GM18498 (cell line): ENCODE measurements around the gene KRTAP10-12.
"Not testable (repeated sequence)": the region's sequence is repeated elsewhere in the genome, so short reads cannot be mapped to it uniquely, and the experiment has no call there.

ENCODE experiments used
- ATAC-seq: cut with Tn5 transposase; IDR thresholded peaks from one replicate; pipeline ENCODE4 v1.9.1; 2021; ENCODE audit warnings: mild to moderate bottlenecking, moderate library complexity; ENCODE audit not compliant: unreplicated experiment

KRTAP10-12 gene

GRCh38 chr21:44667612-44668011, 29.4 kb upstream of the KRTAP10-12 start:
- no peak for ATAC-seq

- no peak for ATAC-seq
These were observed 26.1 kb upstream of the KRTAP10-12 start for GRCh38 chr21:44670642-44671432.

DNA sequence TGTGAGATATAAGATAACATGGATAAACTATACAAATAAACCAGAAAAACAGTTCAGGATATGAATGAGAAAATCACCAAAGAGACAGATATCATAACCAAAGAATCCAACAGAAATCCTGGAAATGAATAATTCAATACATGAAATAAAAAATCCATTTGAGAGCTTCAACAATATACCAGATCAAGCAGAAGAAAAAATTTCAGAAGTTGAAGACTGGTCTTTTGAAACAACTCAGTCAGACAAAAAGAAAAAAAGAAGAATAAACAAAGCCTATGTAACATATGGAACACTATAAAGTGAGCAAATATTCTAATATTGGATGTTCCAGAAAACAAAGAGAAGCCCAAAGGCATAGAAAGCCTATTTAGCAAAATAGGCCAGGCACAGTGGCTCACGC, 25.1 kb upstream of the KRTAP10-12 start:
- ATAC-seq: no peak

GRCh38 chr21:44677881-44678280, 19.1 kb upstream of the KRTAP10-12 start:
- no peak for ATAC-seq

DNA sequence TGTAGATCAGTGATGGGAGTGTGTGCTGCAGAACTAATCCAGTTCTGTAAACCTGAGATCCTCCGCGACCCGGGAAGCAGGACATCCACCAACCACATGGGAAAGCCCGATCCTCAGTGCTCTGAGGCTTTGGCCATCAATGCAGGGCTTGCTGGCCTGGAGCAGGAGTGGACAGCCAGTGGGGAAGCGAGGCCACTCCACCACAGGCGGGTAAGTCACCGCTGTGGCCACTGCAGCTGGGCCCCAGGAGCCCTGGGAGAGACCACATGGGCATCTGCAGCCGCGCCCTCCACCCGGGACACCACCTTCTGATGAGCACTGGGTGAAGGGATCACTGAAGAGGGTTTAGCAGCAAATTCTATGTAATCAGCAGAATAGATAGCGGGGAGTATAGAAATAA, 15.8 kb upstream of the KRTAP10-12 start:
- no peak for ATAC-seq

- ATAC-seq: no peak
These were observed 15.0 kb upstream of the KRTAP10-12 start, which contains the start of gene KRTAP12-1 for GRCh38 chr21:44681861-44682579. TSS of gene KRTAP12-1 (minus strand) at chr21:44682163. CDS start at chr21:44682123, 40 bp downstream.

DNA sequence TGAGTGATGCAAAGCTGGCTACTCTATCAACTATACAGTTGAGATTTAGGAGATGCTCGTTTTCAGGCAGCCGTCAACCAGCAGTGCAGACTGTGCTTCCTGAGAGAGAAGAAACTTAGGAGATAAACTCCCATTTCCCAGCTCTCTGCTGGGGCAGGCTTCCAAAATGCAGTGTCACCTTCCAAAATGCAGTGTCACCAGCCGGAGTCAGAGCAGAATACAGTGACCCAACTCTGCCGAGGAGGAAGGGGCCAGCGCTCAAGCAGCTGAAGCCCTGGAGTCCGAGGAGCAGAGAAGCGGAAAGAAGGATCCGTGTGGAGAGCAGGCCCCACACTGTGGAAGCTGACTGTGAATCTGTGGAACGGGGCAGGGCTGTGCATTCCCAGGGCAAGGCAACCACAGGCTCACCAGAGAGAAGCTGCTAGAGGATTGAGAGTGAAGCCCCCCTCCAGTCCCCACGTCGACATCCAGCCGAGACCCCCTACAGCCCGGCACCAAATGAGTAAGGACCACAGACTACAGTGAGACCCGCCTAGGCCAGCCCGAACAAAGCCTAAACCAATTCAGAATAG, 14.3 kb upstream of the KRTAP10-12 start:
- no peak for ATAC-seq

- ATAC-seq: no peak
These were observed 12.9 kb upstream of the KRTAP10-12 start for GRCh38 chr21:44684077-44684476.

DNA sequence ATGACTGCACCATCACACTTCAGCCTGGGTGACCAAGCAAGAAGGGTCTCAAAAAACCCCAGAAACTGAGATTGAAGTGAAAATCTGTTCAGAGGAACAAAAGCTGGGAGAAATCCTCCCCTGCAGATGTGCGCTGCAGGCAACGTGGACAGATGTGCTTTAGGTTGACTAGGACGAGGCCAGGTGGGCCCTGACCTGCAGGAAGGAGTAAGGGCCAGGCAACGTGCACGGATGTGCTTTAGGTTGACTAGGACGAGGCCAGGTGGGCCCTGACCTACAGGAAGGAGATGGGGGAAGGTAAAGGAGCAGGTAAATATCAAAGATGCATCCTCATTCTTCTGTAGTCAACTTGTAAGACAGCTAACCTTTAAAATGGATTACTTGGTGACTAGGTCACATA, 12.5 kb upstream of the KRTAP10-12 start:
- ATAC-seq: no peak

DNA sequence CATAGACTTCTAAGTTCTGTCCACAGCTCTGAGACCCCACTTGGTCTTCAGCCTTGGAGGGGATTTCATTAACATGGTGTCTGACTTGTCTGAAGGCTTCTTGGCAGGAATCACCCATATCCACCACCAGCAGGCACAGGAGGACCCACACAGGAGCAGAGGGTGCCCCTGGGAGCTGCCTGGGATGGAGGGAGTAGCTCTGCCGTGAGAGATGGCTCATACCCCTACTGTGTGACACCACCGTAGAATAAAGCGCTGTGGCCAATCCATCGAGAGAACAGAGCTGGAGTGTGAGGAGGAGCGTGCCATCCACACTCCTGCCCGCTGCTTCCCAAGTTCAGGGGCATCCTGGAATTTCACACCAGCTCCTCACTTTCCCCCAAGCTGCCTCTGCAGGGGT, 11.9 kb upstream of the KRTAP10-12 start:
- ATAC-seq: not testable (repeated sequence)

DNA sequence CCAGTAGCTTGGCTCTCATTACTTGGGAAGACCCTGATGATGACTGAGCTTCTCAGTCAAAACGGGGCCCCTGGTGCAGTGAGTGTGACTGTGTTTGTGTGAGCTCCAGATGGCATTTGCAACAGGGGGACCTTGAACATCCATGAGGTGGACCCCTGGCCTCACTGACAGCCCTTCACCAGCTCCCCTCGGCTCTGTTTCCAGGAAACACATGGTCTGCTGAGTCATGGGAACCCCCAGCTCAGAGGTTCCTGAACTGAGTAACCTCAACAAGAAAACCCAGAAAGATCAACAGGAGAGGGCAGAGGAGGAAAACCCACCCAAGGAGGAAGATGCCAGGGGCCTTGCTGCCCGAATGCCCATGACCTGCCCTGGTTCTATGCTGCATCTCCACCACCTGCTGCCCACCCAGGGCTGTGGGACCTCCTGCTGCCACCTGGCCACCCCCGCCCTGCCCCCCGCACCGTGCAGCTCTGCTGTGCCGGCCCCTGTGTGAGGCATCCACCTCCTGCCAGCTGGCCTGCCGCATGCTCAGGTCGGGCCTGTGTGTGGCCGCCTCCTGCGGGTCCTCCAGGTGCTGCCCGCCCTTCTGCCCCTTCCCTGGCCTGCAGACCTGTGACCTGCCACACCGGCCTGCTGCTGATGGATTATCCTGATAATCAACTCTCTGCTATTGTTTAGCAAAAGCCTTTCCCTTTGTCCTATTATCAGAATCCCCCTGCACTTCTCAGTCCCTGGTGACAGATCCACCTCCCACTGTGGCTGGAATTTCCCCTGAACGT, 10.8 kb upstream of the KRTAP10-12 start:
- ATAC-seq: no peak

GRCh38 chr21:44686843-44687561, 10.0 kb upstream of the KRTAP10-12 start:
- no peak for ATAC-seq

DNA sequence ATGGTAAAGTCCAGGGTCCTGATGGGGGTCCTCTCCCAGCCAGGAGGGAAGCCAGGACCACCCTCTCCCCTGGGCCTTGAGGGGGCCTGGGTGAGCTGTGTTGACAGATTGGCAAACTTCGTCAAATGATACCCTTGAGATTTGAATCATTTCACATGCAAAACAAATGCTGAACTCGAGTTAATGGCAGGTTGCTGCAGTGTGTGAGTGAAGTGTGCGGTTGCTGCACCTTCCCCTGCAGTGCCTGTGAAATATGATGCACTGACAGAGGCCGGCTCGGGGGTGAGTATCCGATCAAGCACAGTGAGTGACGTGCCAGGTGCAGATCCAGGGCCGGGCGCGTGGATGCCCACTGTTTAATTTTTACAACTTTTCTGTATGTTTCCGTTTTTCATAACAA, 9.3 kb upstream of the KRTAP10-12 start:
- ATAC-seq: no peak

- not testable (repeated sequence) for ATAC-seq
These were observed 7.2 kb upstream of the KRTAP10-12 start for GRCh38 chr21:44689740-44690139.

DNA sequence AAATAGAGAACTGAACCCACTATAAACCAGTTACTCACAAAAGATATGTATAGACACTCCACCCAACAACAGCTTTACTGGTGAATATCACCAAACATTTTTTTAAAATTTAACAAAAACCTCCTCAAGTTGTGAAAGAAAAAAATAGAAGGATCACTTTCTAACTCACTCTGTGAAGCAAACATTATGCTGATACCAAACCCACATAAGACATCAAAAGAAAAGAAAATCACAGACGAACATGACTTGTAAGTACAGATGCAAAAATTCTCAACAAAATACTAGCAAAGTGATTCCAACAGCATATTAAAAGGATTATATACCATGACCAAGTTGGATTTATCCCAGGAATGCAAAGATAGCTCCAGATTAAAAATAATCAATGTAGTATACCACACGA, 5.3 kb upstream of the KRTAP10-12 start:
- ATAC-seq: no peak

DNA sequence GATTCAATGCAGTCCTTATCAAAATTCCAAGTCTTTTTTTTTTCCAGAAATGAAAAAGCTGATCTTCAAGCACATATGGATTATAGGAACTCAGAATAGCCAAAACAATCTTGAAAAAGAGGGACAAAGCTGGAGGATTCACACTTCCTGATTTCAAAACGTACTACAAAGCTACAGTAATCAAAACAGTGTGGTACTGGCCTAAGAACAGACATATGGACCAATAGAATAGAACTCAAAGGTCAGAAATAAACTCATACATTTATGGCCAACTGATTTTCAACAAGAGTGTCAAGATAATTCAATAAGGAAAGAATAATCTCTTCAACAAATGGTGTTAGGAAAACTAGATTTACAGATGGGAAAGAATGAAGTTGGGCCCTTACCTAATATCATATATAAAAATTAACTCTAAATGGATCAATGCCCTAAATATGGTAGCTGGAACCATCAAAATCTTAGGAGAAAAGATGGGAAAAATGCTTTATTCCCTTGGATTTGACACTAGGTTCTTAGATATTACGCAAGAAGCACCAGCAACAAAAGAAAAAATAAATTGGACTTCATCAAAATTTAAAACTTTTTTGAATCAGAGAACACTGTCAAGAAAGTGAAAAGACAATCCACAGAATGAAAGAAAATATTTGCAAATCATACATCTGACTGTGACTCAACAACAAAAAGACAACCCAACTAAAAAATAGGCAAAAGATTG, 4.0 kb upstream of the KRTAP10-12 start:
- ATAC-seq: no peak

DNA sequence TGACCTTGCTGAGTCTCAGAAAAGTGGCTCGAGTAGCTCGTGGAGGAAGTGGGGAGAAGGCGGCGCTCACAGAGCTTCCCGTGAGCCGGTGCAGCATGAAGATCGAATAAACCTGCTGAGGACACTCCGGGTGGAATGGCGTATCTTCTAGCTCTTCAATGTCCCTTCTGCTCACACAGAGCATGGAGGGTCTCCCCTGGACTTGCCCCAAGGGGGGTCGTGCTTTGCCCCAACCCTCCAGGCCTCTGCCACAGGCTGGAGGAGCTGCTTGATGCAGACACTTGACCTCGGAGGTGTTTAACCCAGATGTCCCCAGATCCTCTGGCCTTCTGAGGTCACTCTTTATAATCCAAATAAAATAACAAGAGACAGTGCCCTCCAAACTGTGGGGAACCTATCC, 2.2 kb upstream of the KRTAP10-12 start:
- no peak for ATAC-seq

- ATAC-seq: no peak
These were observed 1.8 kb upstream of the KRTAP10-12 start for GRCh38 chr21:44695184-44695583.

GRCh38 chr21:44695641-44696040, 1.3 kb upstream of the KRTAP10-12 start:
- no peak for ATAC-seq

DNA sequence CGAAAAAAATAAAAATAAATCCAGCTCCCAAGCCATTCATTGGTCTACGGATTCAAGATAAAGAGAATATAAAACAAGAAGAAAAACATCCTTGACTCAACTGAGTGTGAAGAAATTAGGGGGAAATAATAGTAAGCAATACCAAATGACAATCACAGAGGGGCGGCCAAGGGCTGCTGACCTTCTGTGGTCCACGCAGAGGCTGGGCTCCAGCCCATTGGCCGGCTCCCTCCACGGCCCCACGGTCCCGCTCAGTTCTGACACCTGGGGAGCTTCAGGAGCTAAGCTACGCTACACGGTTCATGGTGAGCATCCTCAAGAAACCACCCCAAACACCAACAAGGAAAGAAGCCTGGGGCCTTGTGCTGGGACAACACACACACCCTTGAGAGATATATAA, 400 bp upstream of the KRTAP10-12 start:
- no peak for ATAC-seq
